HG02884 (cell line): ENCODE data around the gene RAET1E.
"Not testable (repeated sequence)": the region's sequence is repeated elsewhere in the genome, so short reads cannot be mapped to it uniquely, and the experiment has no call there.

ENCODE experiments used
- ATAC-seq: cut with Tn5 transposase; IDR thresholded peaks from one replicate; pipeline ENCODE4 v1.9.1; 2021; ENCODE audit warnings: mild to moderate bottlenecking, moderate library complexity; ENCODE audit not compliant: unreplicated experiment

The RAET1E gene

DNA sequence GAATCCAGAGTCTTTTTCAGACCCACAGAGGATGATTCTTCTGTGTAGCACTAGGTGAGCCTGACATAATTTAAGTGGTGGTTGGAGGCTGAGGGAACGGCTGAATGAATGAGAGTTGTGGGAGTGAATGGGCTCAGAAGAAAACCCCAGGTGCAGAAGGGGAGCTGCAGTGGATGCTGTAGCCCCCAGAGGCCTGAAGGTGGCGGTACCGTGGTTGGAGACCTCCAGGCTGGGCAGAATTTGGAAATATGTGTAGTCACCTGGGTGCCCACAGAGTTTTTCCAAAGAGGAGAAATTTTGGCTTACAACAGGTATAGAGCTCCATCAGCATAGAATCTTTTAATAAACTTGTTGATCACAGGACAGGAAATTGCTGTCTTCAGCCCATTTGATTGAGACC lies 31.5 kb upstream of the RAET1E start:
- no peak for ATAC-seq

DNA sequence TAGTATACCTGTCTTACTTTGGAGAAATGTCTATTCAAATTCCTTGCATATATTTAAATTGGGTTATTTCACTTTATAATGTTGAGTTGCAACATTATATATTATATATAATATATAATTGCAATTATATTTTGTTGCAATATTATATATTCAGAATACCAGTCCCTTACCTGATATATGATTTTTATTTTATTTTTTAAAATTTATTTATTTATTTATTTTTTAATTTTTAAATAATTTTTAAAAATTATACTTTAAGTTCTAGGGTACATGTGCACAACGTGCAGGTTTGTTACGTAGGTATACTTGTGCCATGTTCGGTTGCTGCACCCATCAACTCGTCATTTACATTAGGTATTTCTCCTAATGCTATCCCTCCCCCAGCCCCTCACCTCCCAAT lies 29.1 kb upstream of the RAET1E start:
- ATAC-seq = not testable (repeated sequence)

DNA sequence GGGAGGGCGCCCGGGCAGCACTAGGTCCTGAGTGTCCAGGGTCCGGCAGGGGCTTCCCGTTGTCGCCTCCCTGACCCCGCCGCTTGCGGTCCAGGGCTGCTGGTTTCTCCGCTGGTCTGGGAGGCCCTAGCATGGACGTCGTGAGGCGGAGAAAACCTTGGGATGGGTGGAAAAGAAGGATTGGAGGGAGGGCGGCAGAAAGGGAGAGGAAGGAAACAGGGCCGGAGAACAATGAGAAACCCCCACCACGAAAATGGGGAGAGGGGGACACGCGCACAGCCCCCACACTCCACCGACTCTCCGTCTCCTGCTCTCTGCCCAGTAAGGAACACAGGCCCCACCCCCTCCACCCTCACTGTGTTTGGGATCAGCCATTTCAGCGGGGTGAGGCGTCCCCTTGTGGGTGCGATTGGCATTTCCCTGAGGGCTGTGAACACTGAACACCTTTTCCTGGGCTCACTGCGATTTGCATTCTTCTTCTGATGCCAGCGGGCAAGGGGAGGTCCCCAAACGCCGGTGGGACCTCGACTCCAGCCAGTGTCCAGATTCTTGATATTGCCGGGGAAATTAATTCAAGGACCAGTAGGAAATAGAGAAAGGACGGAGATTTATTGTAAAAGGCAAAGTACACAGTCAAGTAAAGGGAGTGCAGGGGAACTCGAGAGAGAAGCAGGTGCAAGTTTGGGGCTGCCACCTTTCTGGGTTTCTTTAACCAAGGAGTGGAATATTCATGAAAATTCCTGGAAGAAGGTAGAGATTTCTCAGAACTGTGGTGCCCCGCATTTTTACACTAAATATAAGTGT lies 28.3 kb upstream of the RAET1E start:
- no peak for ATAC-seq

DNA sequence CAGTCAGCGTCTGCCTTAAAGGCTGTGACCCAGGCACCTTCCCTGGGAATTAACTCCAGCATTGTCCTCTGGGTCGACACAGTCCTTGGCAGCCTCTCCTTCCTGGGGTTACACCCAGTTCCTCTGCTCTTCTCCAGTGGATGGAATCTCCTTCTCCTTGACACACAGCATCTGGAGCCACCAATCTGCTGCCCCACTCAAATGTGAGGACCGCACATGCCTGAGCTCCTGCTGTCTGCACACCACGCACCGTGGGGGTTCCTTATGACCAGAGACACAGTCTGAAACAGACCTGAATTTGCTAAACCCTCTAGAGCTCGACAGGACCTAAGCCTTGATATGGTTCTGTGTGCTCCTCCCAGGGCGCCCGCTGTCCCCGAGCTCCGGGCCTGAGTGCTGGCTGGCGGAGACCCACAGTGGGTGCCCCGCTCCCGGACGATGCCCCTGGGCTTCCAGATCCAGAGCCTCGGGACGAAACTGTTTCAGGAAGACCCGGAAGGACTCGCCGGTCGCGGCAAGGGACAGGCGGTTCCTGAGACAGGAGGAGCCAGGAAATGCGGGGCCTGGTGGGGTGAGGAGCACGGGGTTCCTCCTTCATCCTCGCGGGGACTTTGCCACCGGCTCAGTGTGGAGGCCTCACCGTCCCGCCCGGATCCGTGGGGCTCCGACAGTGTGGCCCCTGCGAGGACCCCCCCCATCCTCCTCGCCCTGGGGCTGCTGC lies 27.5 kb upstream of the RAET1E start:
- ATAC-seq = no peak

DNA sequence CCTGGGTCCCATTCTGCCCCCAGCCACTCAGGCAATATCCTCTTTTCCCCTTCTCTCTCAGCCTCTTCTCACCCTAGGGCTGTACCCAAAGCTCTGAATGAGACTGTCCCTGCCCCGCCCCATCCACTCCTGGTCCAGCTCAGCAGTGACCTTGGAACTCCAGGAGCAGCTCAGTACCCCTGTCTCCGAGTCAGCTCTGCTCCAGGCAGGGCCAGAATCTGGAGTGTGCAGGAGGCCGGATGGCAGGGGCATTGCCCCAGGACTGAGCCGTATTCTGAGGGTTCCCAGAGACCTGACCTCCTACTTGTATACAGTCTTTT lies 27.0 kb upstream of the RAET1E start:
- ATAC-seq = no peak

DNA sequence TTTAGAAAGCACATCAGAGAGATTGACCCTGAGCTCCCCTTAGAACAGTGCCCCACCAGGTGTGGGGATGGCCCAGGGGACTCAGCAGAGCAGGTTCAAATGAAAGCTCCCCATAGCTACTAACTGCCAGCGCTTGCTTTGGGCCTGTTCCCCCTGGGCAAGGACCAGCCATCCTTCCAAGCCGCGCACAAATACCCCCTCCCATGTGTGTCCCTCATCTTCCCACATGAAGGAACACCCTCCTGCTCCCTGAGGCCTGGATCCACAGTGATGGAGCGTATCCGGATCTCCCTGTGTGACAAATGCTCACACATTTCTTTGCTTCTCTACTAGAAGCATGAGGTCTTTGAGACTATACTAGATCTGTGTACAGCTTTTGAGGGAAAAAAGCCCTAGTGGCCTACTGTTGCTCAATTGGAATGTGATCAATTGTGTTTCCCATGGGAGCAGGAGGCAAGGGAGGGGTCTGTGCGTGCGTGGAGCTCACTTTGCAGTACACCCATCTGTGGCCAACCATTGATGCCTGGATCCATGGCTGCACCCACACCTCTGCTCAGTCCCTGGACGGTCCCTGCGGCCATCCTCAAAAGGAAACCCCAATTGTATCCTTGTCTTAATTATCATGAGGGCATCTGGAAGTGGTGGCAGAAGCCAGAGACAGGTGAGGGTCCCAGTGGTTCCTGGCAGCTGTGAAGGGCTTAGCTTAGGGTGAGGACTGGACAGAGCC lies 26.5 kb upstream of the RAET1E start:
- no peak for ATAC-seq

DNA sequence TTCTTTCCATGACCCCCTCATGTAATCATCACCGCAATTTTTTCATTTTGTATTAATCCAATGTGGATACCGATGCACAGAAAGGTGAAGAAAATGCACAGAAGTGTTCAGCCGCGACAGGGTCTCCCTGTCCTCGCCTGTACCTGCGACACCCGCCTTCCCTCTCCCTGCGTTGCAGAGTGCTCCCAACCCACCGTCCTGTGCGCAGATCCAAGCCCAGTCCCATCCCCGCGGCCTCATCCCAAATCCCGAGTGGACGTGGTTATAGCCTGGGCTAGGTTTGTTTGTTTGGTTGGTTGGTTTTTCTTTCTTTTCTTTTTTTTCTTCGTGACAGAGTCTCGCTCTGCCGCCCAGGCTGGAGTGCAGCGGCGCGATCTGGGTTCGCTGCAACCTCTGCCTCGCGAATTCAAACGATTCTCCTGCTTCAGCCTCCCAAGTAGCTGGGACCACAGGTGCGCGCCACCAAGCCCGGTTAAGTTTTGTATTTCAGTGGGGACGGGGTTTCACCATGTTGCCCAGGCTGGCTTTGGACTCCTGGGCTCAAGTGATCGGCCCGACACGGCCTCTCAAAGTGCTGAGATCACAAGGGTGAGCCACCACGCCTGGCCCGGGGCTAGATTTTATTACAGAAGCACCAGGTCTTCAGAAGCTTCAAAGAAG lies 25.5 kb upstream of the RAET1E start:
- no peak for ATAC-seq

DNA sequence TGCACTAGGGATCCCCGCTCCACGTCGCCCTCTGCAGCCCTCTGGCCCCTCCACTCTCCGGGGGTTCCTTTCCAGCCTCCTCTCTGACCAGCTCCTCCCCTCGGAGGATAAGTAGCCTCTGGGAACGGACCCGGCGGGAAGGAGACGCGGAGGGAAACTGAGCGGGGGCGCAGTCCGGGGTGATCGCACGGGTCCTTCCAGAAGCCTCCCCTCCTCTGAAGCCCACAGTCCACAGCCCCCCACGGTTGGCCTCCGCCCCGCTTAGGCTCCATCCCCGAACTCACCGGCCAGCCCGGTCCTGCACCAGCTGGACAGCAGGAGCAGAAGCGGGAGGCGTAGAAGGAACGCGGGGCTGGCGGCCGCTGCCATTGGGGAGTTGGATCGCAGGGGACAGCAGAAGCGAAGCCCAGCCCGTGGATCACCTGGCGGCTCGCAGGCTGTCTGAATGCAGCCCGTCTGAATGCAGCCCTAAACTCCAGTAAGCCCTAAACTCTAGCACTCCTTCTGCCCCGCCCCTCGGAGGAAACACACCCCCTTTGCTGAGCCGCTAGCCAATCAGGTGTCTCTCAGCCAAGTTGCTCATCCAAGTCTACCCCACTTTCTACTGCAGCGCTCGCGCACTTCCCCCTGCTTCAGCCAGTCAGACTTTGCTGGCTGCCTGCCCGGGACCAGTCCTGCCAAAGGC lies 24.9 kb upstream of the RAET1E start, which contains the start of gene RAET1G:
Gene RAET1G, minus strand, starts transcription at position 480 of the 685 bp plus-strand sequence. Its CDS starts 111 bp downstream, at position 369.
- ATAC-seq = peak; percentile 68

DNA sequence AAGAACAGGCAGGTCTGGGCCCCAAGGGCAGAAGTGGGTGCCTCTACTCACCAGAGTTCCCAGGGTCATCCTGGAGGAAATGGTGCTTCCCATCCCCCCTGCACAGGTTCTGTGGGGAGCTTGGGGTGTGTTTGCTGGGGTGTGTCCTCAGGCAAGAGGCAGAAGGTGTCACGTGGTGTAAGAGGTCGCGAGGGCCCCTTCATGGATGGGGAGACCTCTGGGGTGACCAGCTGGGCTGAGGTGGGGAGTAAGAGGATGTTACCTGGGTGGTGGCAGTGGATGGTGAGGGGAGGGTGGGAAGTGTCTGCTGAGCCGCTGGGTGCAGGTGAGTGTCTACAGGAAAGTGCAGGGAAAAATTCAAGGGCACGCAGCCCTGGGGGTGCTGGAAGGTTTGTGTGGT lies 24.2 kb upstream of the RAET1E start:
- ATAC-seq = not testable (repeated sequence)

DNA sequence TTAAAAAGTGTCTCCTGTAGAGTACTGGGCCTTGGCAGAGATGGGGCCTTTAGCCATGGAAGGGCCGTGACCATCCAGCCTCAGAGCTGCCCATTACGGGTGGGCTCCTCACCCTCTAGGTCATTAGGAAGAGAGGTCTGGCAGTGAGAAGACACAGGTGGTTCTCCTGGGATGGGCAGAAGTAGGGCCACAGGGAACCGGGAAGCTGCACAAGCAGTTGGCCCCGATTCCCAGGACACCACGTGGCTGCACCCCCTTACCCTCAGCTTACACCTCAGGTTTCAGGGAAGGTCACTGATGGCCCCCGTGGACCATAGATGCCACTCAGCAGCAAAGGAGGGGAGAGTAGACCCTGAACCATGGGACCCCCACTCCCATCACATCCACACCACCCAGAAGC lies 23.4 kb upstream of the RAET1E start:
- ATAC-seq = no peak

DNA sequence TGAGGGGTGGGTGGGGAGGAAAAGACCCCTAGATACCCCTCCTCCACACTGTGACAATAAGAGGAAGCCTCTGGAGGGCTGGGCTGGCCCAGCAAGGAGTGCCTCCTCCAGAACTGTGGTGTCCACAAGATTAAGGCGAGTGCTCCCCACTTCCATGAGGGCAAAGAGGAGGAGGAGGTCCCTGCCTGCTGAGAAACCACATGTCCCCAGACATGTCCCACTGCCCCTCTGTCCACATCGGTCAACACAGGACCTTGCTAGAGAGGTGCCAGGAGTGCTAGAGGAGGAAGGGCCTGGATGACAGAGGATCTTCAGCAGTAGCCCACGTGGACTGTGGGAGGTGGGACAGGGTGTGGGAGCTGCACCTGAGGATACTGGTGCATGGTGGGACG lies 21.9 kb upstream of the RAET1E start:
- ATAC-seq = no peak

DNA sequence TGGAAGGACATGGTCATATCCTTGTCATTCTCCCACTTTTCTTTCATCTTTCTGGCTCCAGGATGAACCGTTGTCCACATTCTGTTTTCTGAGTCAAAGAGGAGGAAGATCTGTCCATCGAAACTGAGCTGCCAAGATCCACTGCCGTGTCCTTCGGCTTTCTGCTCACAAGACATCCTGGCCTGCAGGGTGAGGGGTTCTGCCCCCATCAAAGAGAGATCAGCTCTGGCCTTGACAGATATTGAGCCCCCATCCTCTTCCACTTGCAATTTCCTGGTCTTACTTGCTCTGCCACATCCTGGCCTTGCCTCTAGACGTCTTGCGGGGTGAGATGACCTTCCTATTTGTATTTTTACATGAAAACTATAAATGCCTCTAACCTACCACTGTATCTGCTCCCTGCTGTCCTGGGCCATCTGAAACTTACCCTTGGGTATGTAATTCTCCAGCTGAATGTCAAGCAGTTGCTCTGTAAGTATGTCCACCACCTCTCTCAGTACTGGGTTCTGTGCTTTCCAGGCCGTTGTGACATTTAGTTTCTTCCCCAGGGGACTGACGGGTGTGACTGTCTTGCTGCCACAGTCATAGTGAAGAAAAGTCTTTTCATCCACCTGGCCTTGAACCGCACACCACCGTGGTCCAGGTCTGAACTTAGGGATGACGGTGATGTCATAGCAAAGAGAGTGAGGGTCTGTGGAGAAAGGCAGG lies 21.4 kb upstream of the RAET1E start:
- not testable (repeated sequence) for ATAC-seq

DNA sequence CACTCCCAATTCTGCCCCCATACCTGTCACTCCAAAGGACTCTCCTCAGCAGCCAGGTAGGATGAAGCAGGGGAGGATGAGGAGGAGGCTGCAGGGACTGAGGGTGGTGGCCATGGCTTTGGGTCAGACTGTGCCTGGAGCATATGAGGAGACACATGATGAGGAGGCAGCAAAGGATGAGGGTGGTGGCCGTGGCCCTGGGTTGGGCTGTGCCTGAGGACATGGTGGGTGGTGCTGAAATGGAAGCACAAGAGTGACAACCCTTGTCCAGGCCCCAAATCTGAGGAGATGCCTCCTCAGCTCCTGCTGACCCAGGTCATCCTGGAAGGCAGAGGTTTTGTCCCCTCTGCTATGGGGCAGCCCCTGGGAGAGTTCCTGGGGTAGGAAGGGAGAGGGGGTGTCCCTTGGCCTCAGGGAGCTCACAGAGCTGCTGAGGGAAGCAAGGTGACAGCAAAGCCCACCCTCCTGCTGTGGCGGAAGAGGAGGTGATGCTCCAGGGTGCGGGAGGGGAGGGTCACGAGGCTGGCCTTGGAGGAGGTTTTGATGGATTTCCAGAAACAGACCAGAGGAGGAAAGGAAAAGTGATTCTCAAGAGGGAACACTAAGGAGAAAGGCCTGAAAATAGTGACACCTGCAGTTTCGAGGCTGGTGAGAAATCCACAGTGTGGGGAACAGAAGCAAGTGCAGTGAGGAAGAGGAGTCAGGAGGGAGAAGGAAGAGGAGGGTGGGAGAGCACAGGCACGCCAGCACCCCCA lies 20.4 kb upstream of the RAET1E start:
- no peak for ATAC-seq

DNA sequence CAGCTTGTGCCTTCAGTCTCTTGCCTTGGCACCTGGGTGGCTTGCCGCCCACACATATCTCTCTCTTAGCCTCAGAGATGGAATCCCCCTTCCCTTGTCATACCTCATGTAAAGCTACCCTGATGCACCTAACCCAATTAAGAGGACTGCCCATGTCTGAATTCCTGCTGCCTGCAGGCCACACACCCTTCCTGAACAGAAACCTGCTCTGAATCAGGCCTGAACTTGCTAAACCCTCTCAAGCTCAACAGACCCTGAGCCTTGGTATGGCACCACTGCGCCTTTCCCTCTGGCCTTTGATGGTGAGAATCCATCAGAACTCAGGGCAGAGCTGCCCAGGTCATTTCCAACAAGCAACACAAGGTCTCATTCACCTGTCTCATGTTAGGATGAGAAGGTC lies 19.8 kb upstream of the RAET1E start:
- ATAC-seq = no peak

DNA sequence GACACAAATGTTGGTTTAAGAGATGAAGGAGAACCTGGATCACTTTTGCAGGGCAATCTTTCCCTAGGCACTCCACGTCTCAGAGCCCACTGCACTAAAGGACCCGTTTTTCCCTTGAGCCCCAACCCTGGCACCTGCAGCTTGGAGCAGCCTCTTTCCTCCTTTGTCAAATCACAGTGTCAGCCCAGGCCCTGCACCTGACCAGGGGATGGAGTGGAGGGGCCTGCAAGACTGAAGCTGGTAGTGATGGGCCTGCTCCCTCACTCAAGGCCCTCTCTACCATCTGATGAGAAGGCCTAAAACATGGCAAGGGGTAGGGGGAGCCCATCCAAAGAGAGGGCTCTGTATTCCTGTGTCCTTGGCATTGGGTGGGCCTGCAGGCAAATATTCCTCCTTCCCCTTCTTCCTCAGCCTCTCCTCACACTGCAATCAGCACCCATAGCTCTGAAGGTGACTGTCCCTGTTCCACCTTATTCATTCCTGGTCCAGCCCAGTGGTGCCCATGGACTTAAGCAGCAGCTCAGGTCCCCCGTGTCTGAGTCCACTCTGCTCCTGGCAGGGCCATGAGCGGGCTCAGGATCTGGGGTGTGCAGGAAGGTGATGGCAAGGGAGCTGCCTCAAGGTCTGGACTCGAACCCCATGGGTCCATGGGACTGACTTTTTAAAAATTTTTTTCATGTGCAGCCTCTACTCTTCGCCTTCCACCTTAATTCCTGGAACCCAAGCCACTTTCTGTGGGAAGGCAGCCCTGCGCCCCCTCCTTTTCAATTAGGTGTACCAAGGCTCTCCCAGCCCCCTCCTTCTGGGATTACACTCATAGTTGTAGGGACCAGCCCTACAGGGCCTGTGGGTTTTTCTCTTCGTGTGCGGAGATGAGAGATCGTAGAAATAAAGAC lies 18.3 kb upstream of the RAET1E start:
- no peak for ATAC-seq

DNA sequence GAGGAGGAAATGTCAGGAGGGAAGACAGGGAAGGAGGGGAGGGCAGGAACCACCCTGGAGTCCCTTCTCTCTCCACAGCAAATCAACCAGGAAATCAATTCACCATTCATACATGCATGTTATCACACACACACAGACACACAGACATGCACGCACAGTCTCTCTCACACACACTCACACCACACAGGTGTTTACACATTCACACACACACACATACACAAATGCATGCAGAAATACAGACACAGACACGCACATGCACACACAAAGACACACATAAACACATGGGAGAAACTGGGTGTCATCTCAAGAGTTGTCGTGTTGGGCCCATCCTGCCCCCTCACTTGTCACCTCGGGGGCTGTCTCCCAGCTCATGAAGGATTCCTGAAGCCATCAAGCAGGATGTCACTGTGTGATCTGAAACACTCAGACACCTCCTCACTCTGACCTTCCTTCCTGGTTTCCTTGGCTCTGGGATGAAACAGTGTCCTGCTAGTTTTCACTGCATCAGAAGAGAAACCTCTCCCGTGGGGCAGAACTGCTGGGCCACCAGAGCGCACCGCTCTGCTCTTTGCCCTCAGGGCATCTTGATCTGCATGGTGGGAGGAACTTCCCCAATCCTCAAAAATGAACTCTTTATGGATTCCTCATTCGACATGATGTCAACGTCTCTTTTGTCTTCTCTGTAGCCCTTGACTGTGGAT lies 15.8 kb upstream of the RAET1E start:
- no peak for ATAC-seq

DNA sequence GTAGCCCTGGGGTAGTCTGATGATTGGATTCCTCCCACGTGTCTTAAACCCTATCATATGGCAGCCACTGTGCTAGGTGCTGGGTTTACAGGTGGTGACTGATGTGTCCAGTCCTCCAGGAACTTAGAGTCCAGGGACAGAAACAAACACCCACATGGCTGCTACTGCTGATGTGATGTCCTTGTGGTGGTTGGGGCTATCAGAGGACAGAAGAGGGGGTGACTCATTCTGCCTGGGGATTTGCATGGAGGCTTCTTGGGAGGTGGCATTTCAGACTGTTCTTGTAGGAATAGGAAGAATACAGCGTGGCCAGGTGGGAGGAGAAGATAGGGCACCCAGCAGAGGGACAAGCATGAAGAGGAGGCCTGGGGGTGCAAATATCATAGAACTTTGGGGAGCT lies 15.2 kb upstream of the RAET1E start:
- no peak for ATAC-seq

DNA sequence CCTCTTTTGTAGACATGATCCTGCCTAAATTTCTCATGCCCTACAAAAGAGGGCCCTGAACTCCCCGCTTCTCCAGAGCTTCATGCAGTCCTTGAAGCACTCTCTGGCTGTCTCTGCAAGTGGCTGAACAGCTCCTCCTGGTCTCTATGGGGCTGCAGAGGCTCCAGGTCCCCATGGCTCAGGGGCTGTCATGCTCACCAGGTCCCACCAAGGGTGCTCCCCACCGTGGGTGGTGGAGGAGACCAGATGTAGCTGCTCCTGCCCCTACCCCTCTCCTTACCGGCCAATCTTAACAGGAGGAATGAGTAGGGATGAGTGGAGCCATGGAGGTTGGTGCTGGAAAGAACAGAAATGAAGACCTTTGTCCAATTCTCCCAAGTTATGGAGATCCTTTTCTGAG lies 14.8 kb upstream of the RAET1E start:
- ATAC-seq = not testable (repeated sequence)
